ENCODE results near the gene DDN.

DDN gene

GRCh38 chr12:49041881-49042484 lies 42.8 kb upstream of the DDN start:
- ChIA-PET POLR2A (interaction anchor here (0.5 to 0.6 kb wide), 2 partner anchors 67 to 181 kb away, joined by 3 to 4 read pairs; no protein-coding TSS in a partner anchor), CTCF (interaction anchor here (1.3 to 12.3 kb wide), 4 partner anchors 9 to 177 kb away, joined by 3 to 203 read pairs (median 10); partner anchors contain the start of gene RND1)
- DNase-seq (ENCODE audit: extremely low spot score): no peak
- no peak for TF ChIP-seq CTCF (IDR thresholded peaks at IDR 0.05; ENCODE audit: control extremely low read depth, extremely low read depth, low read depth, missing control alignments)

- POLR2A ChIA-PET: interaction anchor here (0.6 kb wide), 1 partner anchor 66 kb away, joined by 3 read pairs; no protein-coding TSS in a partner anchor
- CTCF ChIA-PET: interaction anchor here (1.6 to 12.3 kb wide), 2 partner anchors 10 to 13 kb away, joined by 3 to 203 read pairs; no protein-coding TSS in a partner anchor
- DNase-seq (ENCODE audit: extremely low spot score): no peak
- no peak for TF ChIP-seq CTCF (IDR thresholded peaks at IDR 0.05; ENCODE audit: control extremely low read depth, extremely low read depth, low read depth, missing control alignments)
Observed at GRCh38 chr12:49041036-49041880, 42.1 kb upstream of the DDN start.

- DNase-seq (ENCODE audit: extremely low spot score): no peak
- no peak for TF ChIP-seq CTCF (IDR thresholded peaks at IDR 0.05; ENCODE audit: control extremely low read depth, extremely low read depth, low read depth, missing control alignments)
- ChIA-PET POLR2A (no interaction called here), CTCF (interaction anchor here (1.7 to 12.3 kb wide), 3 partner anchors 8 to 42 kb away, joined by 4 to 203 read pairs (median 8); no protein-coding TSS in a partner anchor)
Observed at GRCh38 chr12:49040364-49040855, 41.2 kb upstream of the DDN start.

- ChIA-PET CTCF (interaction anchor here (1.7 to 12.3 kb wide), 6 partner anchors 9 to 48 kb away, joined by 4 to 203 read pairs (median 10); partner anchors contain the start of gene PRKAG1), POLR2A (interaction anchor here (1.2 kb wide), 1 partner anchor 10 kb away, joined by 12 read pairs; no protein-coding TSS in a partner anchor)
- DNase-seq (ENCODE audit: extremely low spot score): no peak
- TF ChIP-seq CTCF (IDR thresholded peaks at IDR 0.05; ENCODE audit: control extremely low read depth, extremely low read depth, low read depth, missing control alignments): no peak
Observed at GRCh38 chr12:49039421-49040363, 40.5 kb upstream of the DDN start.

- TF ChIP-seq CTCF (IDR thresholded peaks at IDR 0.05; ENCODE audit: control extremely low read depth, extremely low read depth, low read depth, missing control alignments): no peak
- DNase-seq (ENCODE audit: extremely low spot score): no peak
- ChIA-PET POLR2A (no interaction called here), CTCF (interaction anchor here (1.0 to 12.3 kb wide), 12 partner anchors 10 to 148 kb away, joined by 3 to 203 read pairs (median 7); partner anchors contain the start of gene PRKAG1)
Observed at GRCh38 chr12:49038291-49038955, 39.2 kb upstream of the DDN start.
